Transverse colon (tissue), 4 donors: ENCODE measurements around the gene SHISA7.

Experiments used
- EP300 ChIP-seq: sonication (generic); formaldehyde crosslinking; IDR thresholded peaks from one replicate; pipeline ENCODE4 v1.6.1; 2017; ENCODE audit warnings: antibody characterized with exemption, low read depth
- POLR2A ChIP-seq: fragments of 450-650 bp; IDR thresholded peaks from one replicate; pipeline ENCODE4 v1.6.1; 2016; ENCODE audit warnings: antibody characterized with exemption, mild to moderate bottlenecking, moderate library complexity
- POLR2AphosphoS5 ChIP-seq, 3 donors: sonication (generic); formaldehyde crosslinking; IDR thresholded peaks; one replicate each; pipeline ENCODE4 v1.6.1; 2016; ENCODE audit warnings: antibody characterized with exemption in 3 of 3
- TF ChIP-seq, protein P1 (sequence below), 5 experiments: fragments of 200-600 bp in 3 of 5; fragments of 450-650 bp in 2 of 5; sonication (generic) in 3 of 5; IDR thresholded peaks; 1 replicate in 2 of 5; 2 replicates in 3 of 5; pipeline ENCODE4 v1.5.1; 2016 to 2017; ENCODE audit warnings: antibody characterized with exemption in 5 of 5, inconsistent platforms in 3 of 5, mild to moderate bottlenecking in 2 of 5, moderate library complexity in 1 of 5

DNA sequence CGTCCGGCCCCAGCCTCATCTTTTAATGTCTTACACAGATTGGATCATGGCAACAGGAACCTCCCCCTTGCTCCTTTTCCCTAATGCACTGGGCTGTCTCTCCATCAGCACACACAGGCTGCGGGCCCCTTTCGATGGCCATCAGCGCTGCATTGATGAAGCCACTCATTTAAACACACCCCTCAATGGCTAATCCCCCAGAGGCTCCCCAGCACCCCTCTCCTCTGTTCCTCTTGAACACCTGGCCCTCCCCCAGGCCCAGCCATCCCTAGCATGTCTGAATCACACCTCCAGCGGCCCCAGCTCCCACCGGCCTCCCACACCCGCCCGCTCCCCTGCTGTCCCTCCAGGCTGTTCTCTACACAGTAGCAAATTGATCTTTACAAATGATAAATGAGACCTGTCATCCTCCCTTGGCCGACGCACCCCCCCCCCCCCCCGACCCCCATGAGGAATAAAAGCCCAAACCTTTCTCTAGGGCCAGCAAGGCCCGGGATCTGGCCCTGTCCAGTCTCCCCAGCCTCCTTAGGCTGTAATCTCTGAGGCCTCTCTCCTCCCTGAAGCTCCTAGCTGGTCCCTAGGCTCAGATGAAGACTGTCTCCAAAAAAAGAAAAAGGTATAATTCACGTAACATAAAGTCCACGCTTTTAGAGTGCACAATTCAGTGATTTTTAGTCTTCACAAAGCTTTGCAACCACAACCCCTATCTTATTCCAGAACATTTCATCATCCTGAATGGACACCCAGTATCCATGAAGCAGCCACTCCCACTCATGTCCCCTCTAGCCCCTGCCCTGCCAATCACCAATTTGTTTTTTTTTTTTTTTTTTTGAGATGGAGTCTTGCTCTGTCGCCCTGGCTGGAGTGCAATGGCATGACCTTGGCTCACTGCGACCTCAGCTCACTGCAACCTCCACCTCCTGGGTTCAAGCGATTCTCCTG lies 50.0 kb downstream of the SHISA7 start:
- TF ChIP-seq EP300, result no peak
- TF ChIP-seq, protein P1, sequence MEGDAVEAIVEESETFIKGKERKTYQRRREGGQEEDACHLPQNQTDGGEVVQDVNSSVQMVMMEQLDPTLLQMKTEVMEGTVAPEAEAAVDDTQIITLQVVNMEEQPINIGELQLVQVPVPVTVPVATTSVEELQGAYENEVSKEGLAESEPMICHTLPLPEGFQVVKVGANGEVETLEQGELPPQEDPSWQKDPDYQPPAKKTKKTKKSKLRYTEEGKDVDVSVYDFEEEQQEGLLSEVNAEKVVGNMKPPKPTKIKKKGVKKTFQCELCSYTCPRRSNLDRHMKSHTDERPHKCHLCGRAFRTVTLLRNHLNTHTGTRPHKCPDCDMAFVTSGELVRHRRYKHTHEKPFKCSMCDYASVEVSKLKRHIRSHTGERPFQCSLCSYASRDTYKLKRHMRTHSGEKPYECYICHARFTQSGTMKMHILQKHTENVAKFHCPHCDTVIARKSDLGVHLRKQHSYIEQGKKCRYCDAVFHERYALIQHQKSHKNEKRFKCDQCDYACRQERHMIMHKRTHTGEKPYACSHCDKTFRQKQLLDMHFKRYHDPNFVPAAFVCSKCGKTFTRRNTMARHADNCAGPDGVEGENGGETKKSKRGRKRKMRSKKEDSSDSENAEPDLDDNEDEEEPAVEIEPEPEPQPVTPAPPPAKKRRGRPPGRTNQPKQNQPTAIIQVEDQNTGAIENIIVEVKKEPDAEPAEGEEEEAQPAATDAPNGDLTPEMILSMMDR (IDR thresholded peaks at IDR 0.05), result no peak
- no peak for TF ChIP-seq POLR2A
- no peak for TF ChIP-seq POLR2AphosphoS5 (IDR thresholded peaks at IDR 0.05)
